ENCODE data around the gene ZDHHC1. TPM values are rescaled to one million over a fixed set of nuclear protein-coding genes. Genes with fewer than 3 reads are reported as not detected.

Gene ZDHHC1
- polyA plus RNA-seq, 3 donors, result 3.3 to 14.2 (median 6.0) TPM

- Mint-ChIP-seq H3K9me3 (peaks cover 0 to 3% (median 0%) of the 10 kb centered on the region in 7 donors), H3K4me1 (peaks cover 17% of the 10 kb centered on the region), H3K4me3 (no peak overlapping the region), H3K36me3 (peaks cover 67 to 86% of the 10 kb centered on the region in 2 donors), H3K27ac (peak overlapping the region in 1 of 7 donors; percentile 19), H3K27me3 (ENCODE audit: low read depth in 3 of 3) (peaks cover 7 to 13% (median 11%) of the 10 kb centered on the region in 3 donors)
- Histone ChIP-seq H3K27ac (ENCODE audit: low read depth in 1 of 2, low read length in 2 of 2) (no peak overlapping the region), H3K9me3 (replicated peaks in 1 of 2; ENCODE audit: control insufficient read depth in 1 of 2, insufficient read depth in 1 of 2, low read length in 2 of 2) (no peaks in the 10 kb centered on the region), H3K4me3 (replicated peaks in 1 of 3; ENCODE audit: low read depth in 2 of 3, low read length in 3 of 3) (no peak overlapping the region), H3K36me3 (replicated peaks in 1 of 2; ENCODE audit: control insufficient read depth in 1 of 2, insufficient read depth in 2 of 2, low read length in 2 of 2) (peaks cover 65 to 69% of the 10 kb centered on the region in 2 donors), H2AFZ (ENCODE audit: insufficient read depth, low read depth, low read length, poor library complexity, severe bottlenecking) (no peak overlapping the region), H3K27me3 (ENCODE audit: control insufficient read depth in 2 of 2, insufficient read depth in 2 of 2, low read length in 2 of 2) (peaks cover under 1 to 10% of the 10 kb centered on the region in 2 donors), H3K4me2 (replicated peaks; ENCODE audit: extremely low read depth, low read length, poor library complexity, severe bottlenecking) (no peak overlapping the region), H3K79me2 (ENCODE audit: insufficient read depth, low read length) (peaks cover 3% of the 10 kb centered on the region), H3K4me1 (ENCODE audit: control insufficient read depth in 1 of 2, insufficient read depth in 2 of 2, low read length in 2 of 2) (peaks cover 11 to 15% of the 10 kb centered on the region in 2 donors), H4K20me1 (ENCODE audit: insufficient read depth, low read length) (peaks cover 100% of the 10 kb centered on the region), H3K9ac (ENCODE audit: insufficient read depth, low read length, poor library complexity, severe bottlenecking) (no peak overlapping the region)
- intact Hi-C loops (cut with micrococcal nuclease), result no loop called here
- WGBS (ENCODE audit: insufficient coverage), result no CpG with 5 or more reads among the region's 4 CpGs
- DNase-seq, result no peak
- no peak for TF ChIP-seq CTCF (IDR thresholded peaks at IDR 0.05)
Observed at GRCh38 chr16:67437513-67437912, 21.2 kb upstream of the ZDHHC1 start.

DNA sequence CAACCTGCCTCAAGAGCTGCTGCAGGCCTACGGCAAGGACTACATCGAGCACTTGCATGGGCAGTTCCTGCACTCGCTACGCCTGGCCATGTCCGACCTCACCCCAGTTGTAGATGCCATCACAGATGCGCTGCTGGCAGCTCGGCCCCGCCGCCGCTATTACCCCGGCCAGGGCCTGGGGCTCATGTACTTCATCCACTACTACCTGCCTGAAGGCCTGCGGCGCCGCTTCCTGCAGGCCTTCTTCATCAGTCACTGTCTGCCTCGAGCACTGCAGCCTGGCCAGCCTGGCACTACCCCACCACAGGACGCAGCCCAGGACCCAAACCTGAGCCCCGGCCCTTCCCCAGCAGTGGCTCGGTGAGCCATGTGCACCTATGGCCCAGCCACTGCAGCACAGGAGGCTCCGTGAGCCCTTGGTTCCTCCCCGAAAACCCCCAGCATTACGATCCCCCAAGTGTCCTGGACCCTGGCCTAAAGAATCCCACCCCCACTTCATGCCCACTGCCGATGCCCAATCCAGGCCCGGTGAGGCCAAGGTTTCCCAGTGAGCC lies 20.4 kb upstream of the ZDHHC1 start:
- Mint-ChIP-seq H3K27me3 (ENCODE audit: low read depth in 3 of 3) (peaks cover 15 to 19% (median 18%) of the 10 kb centered on the region in 3 donors), H3K4me3 (no peak overlapping the region), H3K27ac (peak overlapping the region in 3 of 7 donors; percentile 32 to 72 (median 42)), H3K9me3 (peaks cover 0 to 7% (median 0%) of the 10 kb centered on the region in 7 donors), H3K4me1 (peaks cover 23% of the 10 kb centered on the region), H3K36me3 (peaks cover 60 to 82% of the 10 kb centered on the region in 2 donors)
- no peak overlapping the region for H2AFZ ChIP-seq (ENCODE audit: insufficient read depth, low read depth, low read length, poor library complexity, severe bottlenecking)
- intact Hi-C loops (cut with micrococcal nuclease), result no loop called here
- peaks cover 57 to 61% of the 10 kb centered on the region in 2 donors for H3K36me3 ChIP-seq (replicated peaks in 1 of 2; ENCODE audit: control insufficient read depth in 1 of 2, insufficient read depth in 2 of 2, low read length in 2 of 2)
- H3K4me2 ChIP-seq (replicated peaks; ENCODE audit: extremely low read depth, low read length, poor library complexity, severe bottlenecking), result no peak overlapping the region
- H3K27me3 ChIP-seq (ENCODE audit: control insufficient read depth in 2 of 2, insufficient read depth in 2 of 2, low read length in 2 of 2), result peaks cover 3 to 16% of the 10 kb centered on the region in 2 donors
- no peak overlapping the region for H3K9ac ChIP-seq (ENCODE audit: insufficient read depth, low read length, poor library complexity, severe bottlenecking)
- 96% methylated on average over 23 of the region's 23 CpGs for WGBS (ENCODE audit: insufficient coverage)
- no peak overlapping the region for H3K4me3 ChIP-seq (replicated peaks in 1 of 3; ENCODE audit: low read depth in 2 of 3, low read length in 3 of 3)
- TF ChIP-seq CTCF (IDR thresholded peaks at IDR 0.05), result no peak
- H3K27ac ChIP-seq (ENCODE audit: low read depth in 1 of 2, low read length in 2 of 2), result no peak overlapping the region
- no peaks in the 10 kb centered on the region for H3K9me3 ChIP-seq (replicated peaks in 1 of 2; ENCODE audit: control insufficient read depth in 1 of 2, insufficient read depth in 1 of 2, low read length in 2 of 2)
- peaks cover 100% of the 10 kb centered on the region for H4K20me1 ChIP-seq (ENCODE audit: insufficient read depth, low read length)
- H3K4me1 ChIP-seq (ENCODE audit: control insufficient read depth in 1 of 2, insufficient read depth in 2 of 2, low read length in 2 of 2), result peaks cover 14 to 20% of the 10 kb centered on the region in 2 donors
- no peak for DNase-seq
- H3K79me2 ChIP-seq (ENCODE audit: insufficient read depth, low read length), result peaks cover 2% of the 10 kb centered on the region
